OCI-LY3 (cell line): ENCODE measurements around the gene RBBP8NL.

ENCODE experiments used
- H2AFZ ChIP-seq: fragments of 200-600, 300-600 bp; shearing (Covaris generic); 2 replicates; pipeline ENCODE4 v1.6.0; 2014; ENCODE audit warnings: antibody characterized with exemption, low read depth, low read length
- H3K27ac ChIP-seq: fragments of 200-600, 300-600 bp; sonication (generic); 2 replicates; pipeline ENCODE4 v1.5.1; 2014; ENCODE audit warnings: mild to moderate bottlenecking, low read length, moderate library complexity, mixed read lengths
- H3K27me3 ChIP-seq: fragments of 200-600, 300-600 bp; sonication (generic); 2 replicates; pipeline ENCODE4 v1.6.1; 2014; ENCODE audit warnings: low read depth, low read length, mixed read lengths
- H3K36me3 ChIP-seq: fragments of 200-600, 300-600 bp; sonication (generic); replicated peaks from 2 replicates; pipeline ENCODE3; 2014; ENCODE audit warnings: low read depth, low read length, mixed read lengths
- H3K4me1 ChIP-seq: fragments of 300-600, 200-600 bp; sonication (generic); 2 replicates; pipeline ENCODE4 v1.6.1; 2014; ENCODE audit warnings: low read length, mixed read lengths
- H3K4me2 ChIP-seq: fragments of 200-600, 300-600 bp; sonication (generic); 2 replicates; pipeline ENCODE4 v1.6.1; 2014; ENCODE audit warnings: low read length, mixed read lengths
- H3K4me3 ChIP-seq: fragments of 300-600, 200-600 bp; sonication (generic); 2 replicates; pipeline ENCODE4 v1.5.1; 2014; ENCODE audit warnings: antibody characterized with exemption, mild to moderate bottlenecking, low read length, moderate library complexity
- H3K79me2 ChIP-seq: fragments of 300-600, 200-600 bp; shearing (Covaris generic); 2 replicates; pipeline ENCODE4 v1.6.1; 2014; ENCODE audit warnings: mild to moderate bottlenecking, low read length, mixed read lengths
- H3K9ac ChIP-seq: fragments of 300-600, 200-600 bp; shearing (Covaris generic); 2 replicates; pipeline ENCODE4 v1.6.0; 2014; ENCODE audit warnings: mild to moderate bottlenecking, low read length, moderate library complexity
- H3K9me3 ChIP-seq: fragments of 200-600, 300-600 bp; shearing (Covaris generic); 2 replicates; pipeline ENCODE4 v1.6.1; 2014; ENCODE audit warnings: low read length, mixed read lengths; ENCODE audit not compliant: insufficient read depth
- H4K20me1 ChIP-seq: fragments of 200-600, 300-600 bp; sonication (generic); 2 replicates; pipeline ENCODE4 v1.6.1; 2016; ENCODE audit warnings: low read length, mixed read lengths; ENCODE audit not compliant: insufficient read depth
- EZH2phosphoT487 ChIP-seq: fragments of 200-600 bp; shearing (Covaris generic); IDR thresholded peaks from 2 replicates; pipeline ENCODE4 v1.6.1; 2018; ENCODE audit warnings: antibody characterized with exemption, mixed run types, low read depth
- TF ChIP-seq, protein P1 (sequence below): fragments of 200-600, 300-600 bp; sonication (generic); IDR thresholded peaks from 2 replicates; pipeline ENCODE4 v1.5.1; 2014; ENCODE audit warnings: antibody characterized with exemption, low read length, low read depth

Gene RBBP8NL

DNA sequence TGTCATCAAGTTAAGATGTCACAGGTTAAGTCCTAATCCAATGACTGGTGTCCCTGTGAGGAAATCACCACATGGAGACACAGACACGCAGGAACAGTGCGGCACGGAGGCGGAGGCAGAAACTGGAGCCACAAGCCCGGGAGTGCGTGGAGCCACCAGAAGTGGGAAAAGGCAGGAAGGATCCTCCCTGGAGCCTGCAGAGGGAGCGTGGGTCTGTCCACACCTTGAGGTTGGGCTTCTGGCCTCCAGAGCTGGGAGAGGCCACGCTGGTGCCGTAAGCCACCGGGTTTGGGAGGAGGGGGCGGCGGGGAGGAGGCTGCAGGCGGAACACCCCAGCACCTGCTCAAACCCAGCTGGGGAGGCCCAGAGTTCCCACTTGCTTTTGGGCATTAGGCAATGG lies 24.0 kb downstream of the RBBP8NL start:
- H3K27me3 ChIP-seq, result no peaks in the 10 kb centered on the region
- no peaks in the 10 kb centered on the region for H3K9me3 ChIP-seq
- H3K4me3 ChIP-seq, result no peak overlapping the region
- peaks cover 18% of the 10 kb centered on the region for H3K4me1 ChIP-seq
- no peak overlapping the region for H3K4me2 ChIP-seq
- no peak overlapping the region for H3K9ac ChIP-seq
- H4K20me1 ChIP-seq, result peaks cover 12% of the 10 kb centered on the region; the same call in 1 of the 2 replicates
- peaks cover 31% of the 10 kb centered on the region for H3K79me2 ChIP-seq
- H2AFZ ChIP-seq, result no peak overlapping the region
- H3K36me3 ChIP-seq, result no peaks in the 10 kb centered on the region
- no peak overlapping the region for H3K27ac ChIP-seq
- TF ChIP-seq, protein P1, sequence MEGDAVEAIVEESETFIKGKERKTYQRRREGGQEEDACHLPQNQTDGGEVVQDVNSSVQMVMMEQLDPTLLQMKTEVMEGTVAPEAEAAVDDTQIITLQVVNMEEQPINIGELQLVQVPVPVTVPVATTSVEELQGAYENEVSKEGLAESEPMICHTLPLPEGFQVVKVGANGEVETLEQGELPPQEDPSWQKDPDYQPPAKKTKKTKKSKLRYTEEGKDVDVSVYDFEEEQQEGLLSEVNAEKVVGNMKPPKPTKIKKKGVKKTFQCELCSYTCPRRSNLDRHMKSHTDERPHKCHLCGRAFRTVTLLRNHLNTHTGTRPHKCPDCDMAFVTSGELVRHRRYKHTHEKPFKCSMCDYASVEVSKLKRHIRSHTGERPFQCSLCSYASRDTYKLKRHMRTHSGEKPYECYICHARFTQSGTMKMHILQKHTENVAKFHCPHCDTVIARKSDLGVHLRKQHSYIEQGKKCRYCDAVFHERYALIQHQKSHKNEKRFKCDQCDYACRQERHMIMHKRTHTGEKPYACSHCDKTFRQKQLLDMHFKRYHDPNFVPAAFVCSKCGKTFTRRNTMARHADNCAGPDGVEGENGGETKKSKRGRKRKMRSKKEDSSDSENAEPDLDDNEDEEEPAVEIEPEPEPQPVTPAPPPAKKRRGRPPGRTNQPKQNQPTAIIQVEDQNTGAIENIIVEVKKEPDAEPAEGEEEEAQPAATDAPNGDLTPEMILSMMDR, result no peak
- no peak for TF ChIP-seq EZH2phosphoT487

DNA sequence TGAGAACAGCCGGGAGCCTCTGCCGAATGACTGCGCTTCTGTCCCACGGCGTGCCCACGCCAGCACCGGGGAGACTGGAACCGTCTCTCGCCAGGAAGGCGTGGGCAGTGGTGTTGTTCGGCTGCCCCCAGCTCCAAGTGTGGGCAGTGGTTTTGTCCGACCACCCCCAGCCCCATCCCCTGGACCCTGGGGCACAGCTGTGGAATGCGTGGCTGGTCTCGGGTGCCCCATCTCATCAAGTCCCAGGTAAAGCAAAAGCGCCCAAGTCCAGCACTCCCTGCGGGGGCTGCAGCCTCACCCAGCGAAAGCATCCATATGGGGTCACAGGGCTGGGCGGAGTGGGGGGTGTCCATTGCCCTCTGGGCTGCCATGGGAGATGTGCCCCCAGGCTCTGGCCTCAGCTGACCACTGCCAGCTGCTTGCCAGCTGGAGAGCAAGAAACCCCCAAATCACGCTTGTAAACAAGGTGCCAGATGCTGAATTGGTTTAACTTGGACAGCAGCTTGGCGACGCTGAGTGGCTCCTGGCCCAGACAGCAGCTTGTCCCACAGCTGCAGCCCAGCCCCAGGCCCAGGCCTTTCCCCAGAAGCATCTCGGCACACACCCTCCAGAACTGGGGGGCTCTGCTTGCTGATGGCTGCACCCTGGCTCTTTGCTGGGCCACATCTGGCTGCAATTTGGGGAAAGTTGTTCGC lies 24.7 kb downstream of the RBBP8NL start:
- Histone ChIP-seq H3K27me3 (no peaks in the 10 kb centered on the region), H2AFZ (no peak overlapping the region), H4K20me1 (peaks cover 12% of the 10 kb centered on the region; the same call in 1 of the 2 replicates), H3K9ac (no peak overlapping the region), H3K9me3 (no peaks in the 10 kb centered on the region), H3K27ac (no peak overlapping the region), H3K79me2 (peaks cover 31% of the 10 kb centered on the region), H3K4me2 (no peak overlapping the region), H3K4me1 (peaks cover 12% of the 10 kb centered on the region), H3K4me3 (no peak overlapping the region), H3K36me3 (no peaks in the 10 kb centered on the region)
- TF ChIP-seq, protein P1, result no peak
- TF ChIP-seq EZH2phosphoT487, result no peak

DNA sequence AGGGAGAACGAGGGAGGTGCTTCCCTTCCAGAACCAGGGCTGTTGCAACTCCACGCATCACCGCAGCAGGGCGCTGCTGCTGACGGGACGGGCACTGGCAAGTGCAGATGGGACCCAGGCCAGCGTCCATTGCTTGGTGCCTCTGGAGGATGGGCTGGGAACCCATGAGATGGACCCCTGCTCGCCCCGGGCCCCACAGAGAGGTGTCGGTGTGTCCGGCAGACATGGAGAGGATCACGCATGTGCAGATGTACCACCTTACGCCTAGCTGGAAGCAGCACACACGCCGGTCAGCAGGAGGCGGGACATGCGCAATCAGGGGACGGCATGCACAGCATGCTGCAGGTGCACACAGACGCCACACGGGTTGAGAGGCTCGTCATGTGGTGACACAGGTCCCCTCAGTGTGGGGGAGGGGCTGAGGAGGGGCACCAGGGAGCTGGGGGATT lies 26.0 kb downstream of the RBBP8NL start:
- no peaks in the 10 kb centered on the region for H3K27me3 ChIP-seq
- no peak overlapping the region for H3K27ac ChIP-seq
- no peak overlapping the region for H3K4me3 ChIP-seq
- H4K20me1 ChIP-seq, result peaks cover 12% of the 10 kb centered on the region; the same call in 1 of the 2 replicates
- no peaks in the 10 kb centered on the region for H3K36me3 ChIP-seq
- no peak overlapping the region for H3K9ac ChIP-seq
- H3K4me1 ChIP-seq, result peaks cover 9% of the 10 kb centered on the region
- no peak for TF ChIP-seq EZH2phosphoT487
- TF ChIP-seq, protein P1, result no peak
- no peaks in the 10 kb centered on the region for H3K9me3 ChIP-seq
- no peak overlapping the region for H2AFZ ChIP-seq
- peaks cover 25% of the 10 kb centered on the region for H3K79me2 ChIP-seq
- no peak overlapping the region for H3K4me2 ChIP-seq

DNA sequence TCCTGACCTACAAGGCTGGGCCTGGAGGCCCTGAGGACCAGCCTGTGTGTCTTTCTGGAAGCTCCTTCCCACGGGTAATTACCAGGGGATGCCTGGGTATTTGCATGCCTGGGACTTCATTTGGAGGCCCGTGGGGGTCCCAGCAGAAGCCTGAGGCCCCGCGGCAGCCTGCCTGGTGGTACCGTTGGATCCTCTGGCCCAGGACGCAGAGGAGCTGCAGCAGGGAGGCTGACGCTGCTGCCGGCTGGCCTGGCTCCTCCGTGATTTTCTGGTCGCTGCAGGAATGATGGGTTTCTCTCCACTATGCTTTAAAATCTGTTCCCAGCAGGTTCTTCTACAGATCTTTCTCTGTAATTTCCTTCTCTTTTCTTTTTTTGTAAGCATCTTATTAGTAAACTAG lies 26.8 kb downstream of the RBBP8NL start:
- TF ChIP-seq, protein P1, result no peak
- no peak for TF ChIP-seq EZH2phosphoT487
- H2AFZ ChIP-seq, result no peak overlapping the region
- peaks cover under 1% of the 10 kb centered on the region for H3K4me1 ChIP-seq
- H3K27me3 ChIP-seq, result no peaks in the 10 kb centered on the region
- no peak overlapping the region for H3K4me3 ChIP-seq
- no peak overlapping the region for H3K4me2 ChIP-seq
- H3K9ac ChIP-seq, result no peak overlapping the region
- H3K79me2 ChIP-seq, result peaks cover 17% of the 10 kb centered on the region
- H3K27ac ChIP-seq, result no peak overlapping the region
- H3K9me3 ChIP-seq, result no peaks in the 10 kb centered on the region
- H4K20me1 ChIP-seq, result peaks cover 8% of the 10 kb centered on the region; the same call in 1 of the 2 replicates
- no peaks in the 10 kb centered on the region for H3K36me3 ChIP-seq
